GM21515 (cell line): ENCODE results near the gene FFAR3.
"Not testable (repeated sequence)": the region's sequence is repeated elsewhere in the genome, so short reads cannot be mapped to it uniquely, and the experiment has no call there.

Source experiments
- ATAC-seq: cut with Tn5 transposase; IDR thresholded peaks from one replicate; pipeline ENCODE4 v1.9.1; 2021; ENCODE audit not compliant: unreplicated experiment

FFAR3 gene

DNA sequence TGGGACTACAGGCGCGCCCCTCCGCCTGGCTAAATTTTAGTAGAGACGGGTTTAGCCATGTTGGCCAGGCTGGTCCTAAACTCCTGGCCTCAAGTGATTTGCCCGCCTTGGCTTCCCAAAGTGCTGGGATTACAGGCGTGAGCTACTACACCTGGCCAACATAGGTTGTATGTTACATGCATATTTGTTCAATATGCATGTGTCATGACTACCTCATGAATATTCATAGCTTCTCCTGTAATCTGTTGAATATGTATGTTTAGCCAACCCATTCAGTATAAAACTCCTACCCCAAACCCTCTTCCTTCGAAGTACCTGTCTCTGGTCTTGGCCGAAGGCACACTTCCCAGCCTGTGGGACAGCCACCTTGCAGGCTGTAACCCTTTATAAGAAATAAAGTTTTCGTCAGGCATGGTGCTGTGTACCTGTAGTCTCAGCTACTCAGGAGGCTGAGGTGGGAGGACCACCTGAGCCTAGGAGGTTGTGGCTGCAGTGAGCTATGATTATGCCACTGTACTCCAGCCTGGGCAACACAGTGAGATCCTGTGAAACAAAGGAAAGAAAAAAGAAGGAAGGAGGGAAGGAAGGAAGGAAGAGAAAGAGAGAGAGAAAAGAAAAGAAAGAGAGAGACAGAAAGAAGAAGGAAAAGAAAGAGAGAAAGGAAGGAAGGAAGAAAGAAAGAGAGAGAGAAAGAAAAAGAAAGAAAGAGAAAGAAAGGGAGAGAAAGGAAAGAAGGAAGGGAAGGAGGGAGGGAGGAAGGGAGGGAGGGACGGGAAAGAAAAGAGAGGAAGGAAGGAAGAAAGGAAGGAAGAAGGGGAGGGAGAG lies 41.9 kb downstream of the FFAR3 start:
- ATAC-seq, result no peak

GRCh38 chr19:35400773-35401100 lies 42.5 kb downstream of the FFAR3 start:
- no peak for ATAC-seq

DNA sequence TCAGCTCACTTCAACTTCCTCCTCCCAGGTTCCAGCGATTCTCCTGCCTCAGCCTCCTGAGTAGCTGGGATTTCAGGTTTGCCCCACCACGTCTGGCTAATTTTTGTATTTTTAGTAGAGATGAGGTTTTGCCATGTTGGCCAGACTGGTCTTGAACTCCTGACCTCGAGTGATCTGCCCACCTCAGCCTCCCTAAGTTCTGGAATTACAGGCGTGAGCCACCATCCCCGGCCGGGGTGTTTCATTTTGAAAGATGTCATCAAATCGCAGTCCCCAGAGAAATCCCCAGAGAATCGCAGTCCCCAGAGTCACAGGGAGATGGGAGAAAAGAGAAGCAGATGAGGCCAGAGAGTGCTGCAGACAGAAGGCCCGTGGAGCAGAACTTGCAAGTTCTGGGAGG lies 43.2 kb downstream of the FFAR3 start:
- ATAC-seq, result not testable (repeated sequence)

GRCh38 chr19:35403116-35403760 lies 45.0 kb downstream of the FFAR3 start:
- no peak for ATAC-seq

- ATAC-seq, result peak; percentile 62
Observed at GRCh38 chr19:35404879-35405622, 46.8 kb downstream of the FFAR3 start.

GRCh38 chr19:35407619-35408018 lies 49.4 kb downstream of the FFAR3 start:
- ATAC-seq, result no peak

GRCh38 chr19:35408284-35409171 lies 50.3 kb downstream of the FFAR3 start:
- no peak for ATAC-seq

- no peak for ATAC-seq
Observed at GRCh38 chr19:35409191-35409590, 50.9 kb downstream of the FFAR3 start.
